GM23338 (cell line): ENCODE data around the gene NAA80. TPM values are rescaled to one million over a fixed set of nuclear protein-coding genes. Genes with fewer than 3 reads are reported as not detected.

Experiments
- CREB1 ChIP-seq: fragments of 250-450 bp; sonication (Bioruptor Pico); IDR thresholded peaks from 2 replicates; pipeline ENCODE4 v1.5.0; 2020; ENCODE audit warnings: low read depth, mild to moderate bottlenecking, moderate library complexity
- CTCF ChIP-seq, 2 experiments: fragments of 200-600 bp in 1 of 2; sonication (generic) in 1 of 2; conservative IDR thresholded peaks; 2 replicates each; pipeline versions ENCODE4 v1.5.1 to v1.6.1; 2016 to 2017; ENCODE audit warnings: antibody characterized with exemption in 2 of 2, low read depth in 2 of 2, mild to moderate bottlenecking in 2 of 2, moderate library complexity in 1 of 2
- NANOG ChIP-seq: IDR thresholded peaks from 2 replicates; pipeline ENCODE4 v1.6.1; 2016; ENCODE audit warnings: antibody characterized with exemption, borderline replicate concordance
- REST ChIP-seq: IDR thresholded peaks from one replicate; pipeline ENCODE4 v1.6.1; 2018; ENCODE audit warnings: antibody characterized with exemption; ENCODE audit not compliant: unreplicated experiment
- ZNF114 ChIP-seq: fragments of 250-450 bp; sonication (Bioruptor Pico); IDR thresholded peaks from 2 replicates; pipeline ENCODE4 v1.5.0; 2020; ENCODE audit warnings: mild to moderate bottlenecking, moderate library complexity
- ZNF331 ChIP-seq: fragments of 250-450 bp; sonication (Bioruptor Pico); IDR thresholded peaks from 2 replicates; pipeline ENCODE4 v1.5.0; 2020; ENCODE audit warnings: low read depth, mild to moderate bottlenecking, moderate library complexity
- ZNF462 ChIP-seq: fragments of 250-450 bp; sonication (Bioruptor Pico); IDR thresholded peaks from 2 replicates; pipeline ENCODE4 v1.5.0; 2020; ENCODE audit warnings: mild to moderate bottlenecking, moderate library complexity
- polyA plus RNA-seq: library from polyadenylated mRNA; unstranded; fragments of >200 nt; fragmentation: Nextera tagmentation; extraction: Ambion mirVana; gene quantifications from 2 replicates; pipeline ENCODE4 v1.2.1, GENCODE V29; 2016
- total RNA-seq: library from RNA; depleted of rRNA; stranded (reverse); fragments of >200 nt; shearing (Covaris generic); gene quantifications from 2 replicates; pipeline ENCODE4 v1.2.3, GENCODE V29; 2014

NAA80 gene
- total and polyA plus RNA-seq, 2 experiments from 2014 or later: 12.1 to 16.7 TPM

- TF ChIP-seq ZNF462 (CRISPR knock-in tag) (no peak), NANOG (no peak), CREB1 (CRISPR knock-in tag) (no peak), CTCF (conservative IDR thresholded peaks at IDR 0.05; ENCODE audit: low read depth in 2 of 2) (no peak), ZNF114 (CRISPR knock-in tag) (no peak), REST (no peak), ZNF331 (CRISPR knock-in tag) (no peak)
Measured at GRCh38 chr3:50265571-50265970, 33.6 kb downstream of the NAA80 start (continued).
